ENCODE data around the gene SERGEF. TPM values are rescaled to one million over a fixed set of nuclear protein-coding genes. Genes with fewer than 3 reads are reported as not detected.
A peak's percentile ranks its signal among the peaks of the same experiment; 100 is the strongest.

Gene SERGEF
- total and polyA plus RNA-seq, 10 donors = 29.0 to 55.5 (median 38.8) TPM

DNA sequence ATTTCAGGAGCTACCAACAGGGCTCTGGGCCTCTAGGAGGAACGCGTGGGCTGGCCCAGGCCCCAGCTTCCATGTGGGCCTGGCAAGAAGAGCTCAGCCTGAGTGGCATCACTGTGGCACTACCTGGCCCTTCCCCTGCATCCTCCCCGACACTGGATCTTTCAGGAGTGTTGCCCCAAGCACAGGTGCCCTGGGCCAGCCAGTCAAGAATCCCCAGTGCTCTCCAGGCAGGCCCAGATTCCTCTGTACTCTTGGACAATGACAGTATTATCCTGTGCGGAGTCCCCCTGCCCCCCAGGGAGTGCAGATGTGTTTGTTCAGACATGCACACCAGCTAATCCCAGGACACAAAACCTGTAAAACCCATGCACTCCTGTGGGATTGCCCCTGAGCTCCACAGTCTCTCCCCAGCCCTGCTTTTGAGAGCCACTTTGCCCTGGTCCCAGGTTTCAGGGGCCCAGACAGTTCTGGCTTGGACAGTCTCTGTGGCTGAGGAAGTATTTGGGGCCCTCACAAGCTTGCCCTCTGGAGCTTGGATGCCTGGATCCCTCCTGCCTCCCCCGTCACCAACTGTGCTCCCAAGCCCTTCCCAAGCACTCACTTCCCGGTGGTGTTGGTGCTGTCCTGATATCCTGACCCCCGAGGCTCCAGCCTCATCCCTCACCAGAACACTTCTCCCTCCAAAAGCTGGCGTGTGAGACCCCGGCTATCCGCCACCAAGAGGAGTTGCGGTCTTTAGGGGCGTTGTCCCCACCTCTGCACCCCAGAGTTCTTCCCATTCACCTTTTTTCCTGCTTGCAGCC, 238.4 kb downstream of the SERGEF start:
- H3K27me3 ChIP-seq (replicated peaks in 1 of 7) = no peaks in the 10 kb centered on the region
- no peaks in the 10 kb centered on the region for H3K4me1 ChIP-seq
- intact Hi-C loops (cut with DNase I; ENCODE audit: low total_unique reads) = no loop called here
- TF ChIP-seq, protein P1, sequence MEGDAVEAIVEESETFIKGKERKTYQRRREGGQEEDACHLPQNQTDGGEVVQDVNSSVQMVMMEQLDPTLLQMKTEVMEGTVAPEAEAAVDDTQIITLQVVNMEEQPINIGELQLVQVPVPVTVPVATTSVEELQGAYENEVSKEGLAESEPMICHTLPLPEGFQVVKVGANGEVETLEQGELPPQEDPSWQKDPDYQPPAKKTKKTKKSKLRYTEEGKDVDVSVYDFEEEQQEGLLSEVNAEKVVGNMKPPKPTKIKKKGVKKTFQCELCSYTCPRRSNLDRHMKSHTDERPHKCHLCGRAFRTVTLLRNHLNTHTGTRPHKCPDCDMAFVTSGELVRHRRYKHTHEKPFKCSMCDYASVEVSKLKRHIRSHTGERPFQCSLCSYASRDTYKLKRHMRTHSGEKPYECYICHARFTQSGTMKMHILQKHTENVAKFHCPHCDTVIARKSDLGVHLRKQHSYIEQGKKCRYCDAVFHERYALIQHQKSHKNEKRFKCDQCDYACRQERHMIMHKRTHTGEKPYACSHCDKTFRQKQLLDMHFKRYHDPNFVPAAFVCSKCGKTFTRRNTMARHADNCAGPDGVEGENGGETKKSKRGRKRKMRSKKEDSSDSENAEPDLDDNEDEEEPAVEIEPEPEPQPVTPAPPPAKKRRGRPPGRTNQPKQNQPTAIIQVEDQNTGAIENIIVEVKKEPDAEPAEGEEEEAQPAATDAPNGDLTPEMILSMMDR (IDR thresholded peaks at IDR 0.05 in 8 of 11, conservative IDR thresholded peaks at IDR 0.05 in 3 of 11) = no peak
- TF ChIP-seq POLR2AphosphoS5 (IDR thresholded peaks at IDR 0.05) (no peak), POLR2A (IDR thresholded peaks at IDR 0.05) (no peak)
- no peak overlapping the region for H3K27ac ChIP-seq
- peak; percentile 63 for DNase-seq
- no peaks in the 10 kb centered on the region for H3K36me3 ChIP-seq
- WGBS, 5 donors = 83 to 94% (median 86%) methylated on average over 12 of the region's 12 CpGs
- no peak overlapping the region for H3K4me3 ChIP-seq
- no peaks in the 10 kb centered on the region for H3K9me3 ChIP-seq

DNA sequence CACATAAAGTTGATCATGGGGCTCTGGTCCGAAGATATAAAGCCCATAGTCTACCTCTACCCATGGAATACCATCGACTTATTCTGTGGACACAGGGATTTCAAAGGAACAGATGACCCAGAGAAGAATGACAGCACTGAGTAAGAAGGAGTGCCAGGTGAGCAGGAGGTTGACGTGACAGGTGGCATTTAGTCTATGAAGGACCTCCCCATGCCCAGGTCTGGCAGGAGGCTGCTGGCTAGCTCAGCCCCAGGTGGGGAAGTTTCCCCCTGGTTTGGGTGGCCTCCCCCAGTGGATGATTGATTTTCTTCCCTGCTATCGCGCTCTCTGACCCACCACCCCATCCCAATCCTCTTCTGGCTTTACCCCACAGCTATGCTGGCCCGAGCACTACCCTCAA, 239.2 kb downstream of the SERGEF start:
- intact Hi-C loops (cut with DNase I; ENCODE audit: low total_unique reads) = no loop called here
- Histone ChIP-seq H3K27ac (no peak overlapping the region), H3K27me3 (replicated peaks in 1 of 7) (no peaks in the 10 kb centered on the region), H3K9me3 (no peaks in the 10 kb centered on the region), H3K4me1 (no peaks in the 10 kb centered on the region), H3K36me3 (no peaks in the 10 kb centered on the region), H3K4me3 (no peak overlapping the region)
- WGBS, 5 donors = 87 to 95% (median 92%) methylated on average over 6 of the region's 6 CpGs
- no peak for TF ChIP-seq POLR2AphosphoS5 (IDR thresholded peaks at IDR 0.05)
- no peak for DNase-seq

DNA sequence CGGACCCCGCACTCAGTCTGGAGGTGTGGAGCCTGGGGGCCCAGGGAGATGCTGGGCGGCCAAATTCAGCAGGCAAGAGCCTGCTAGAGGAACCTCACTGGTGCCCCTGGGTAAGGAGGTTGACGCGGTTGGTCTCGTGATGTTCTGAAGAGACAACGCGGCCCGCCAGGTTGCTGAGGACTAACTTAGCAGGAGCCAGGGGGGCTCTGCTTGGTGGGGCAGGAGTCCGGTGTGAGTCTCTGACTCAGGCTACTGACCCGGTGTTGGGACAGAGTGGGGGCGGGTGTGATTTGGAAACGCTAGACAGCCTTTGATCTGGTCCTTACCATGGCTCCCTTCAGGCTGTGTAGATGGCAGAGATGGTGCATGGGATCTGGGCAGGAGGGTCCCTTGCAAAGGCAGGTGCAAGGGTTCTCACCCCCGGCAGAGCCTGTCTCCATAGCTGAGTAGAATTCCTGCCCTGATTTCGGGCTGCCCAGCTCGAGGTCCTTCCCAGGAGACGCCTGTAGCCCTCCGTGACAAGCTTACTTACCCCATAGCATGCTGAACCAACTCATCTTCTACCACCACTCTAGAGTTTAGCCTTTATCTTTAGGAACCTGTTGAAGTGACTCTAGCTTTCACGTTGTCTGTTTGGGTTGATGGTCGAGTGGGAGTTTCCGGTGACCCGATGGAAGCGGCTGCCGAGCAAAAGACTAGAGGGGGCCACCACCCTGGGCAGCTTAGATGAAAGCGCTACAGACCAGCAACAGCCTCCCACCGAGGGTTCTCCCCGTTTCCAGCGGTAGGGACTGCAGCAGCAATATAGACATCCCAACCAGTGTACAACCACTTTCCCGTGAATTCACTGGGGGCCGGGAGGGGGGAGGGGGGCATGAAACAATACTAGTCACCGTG, 239.9 kb downstream of the SERGEF start:
- H3K4me1 ChIP-seq = no peaks in the 10 kb centered on the region

DNA sequence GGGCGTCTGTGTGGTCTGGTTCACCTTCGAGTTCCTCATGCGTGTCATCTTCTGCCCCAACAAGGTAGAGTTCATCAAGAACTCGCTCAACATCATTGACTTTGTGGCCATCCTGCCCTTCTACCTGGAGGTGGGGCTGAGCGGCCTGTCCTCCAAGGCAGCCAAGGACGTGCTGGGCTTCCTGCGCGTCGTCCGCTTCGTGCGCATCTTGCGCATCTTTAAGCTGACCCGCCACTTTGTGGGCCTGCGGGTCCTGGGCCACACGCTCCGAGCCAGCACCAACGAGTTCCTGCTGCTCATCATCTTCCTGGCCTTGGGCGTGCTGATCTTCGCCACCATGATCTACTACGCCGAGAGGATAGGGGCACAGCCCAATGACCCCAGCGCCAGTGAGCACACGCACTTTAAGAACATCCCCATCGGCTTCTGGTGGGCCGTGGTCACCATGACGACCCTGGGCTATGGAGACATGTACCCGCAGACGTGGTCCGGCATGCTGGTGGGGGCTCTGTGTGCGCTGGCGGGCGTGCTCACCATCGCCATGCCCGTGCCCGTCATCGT, 240.9 kb downstream of the SERGEF start:
- DNase-seq = peak; percentile 66
- WGBS, 5 donors = 94 to 97% (median 95%) methylated on average over 37 of the region's 37 CpGs
- no peak overlapping the region for H3K27ac ChIP-seq
- H3K9me3 ChIP-seq = no peaks in the 10 kb centered on the region
- H3K4me3 ChIP-seq = no peak overlapping the region
- H3K4me1 ChIP-seq = no peaks in the 10 kb centered on the region
- intact Hi-C loops (cut with DNase I; ENCODE audit: low total_unique reads) = no loop called here
- H3K27me3 ChIP-seq (replicated peaks in 1 of 7) = no peaks in the 10 kb centered on the region
- no peaks in the 10 kb centered on the region for H3K36me3 ChIP-seq
- TF ChIP-seq POLR2AphosphoS5 (IDR thresholded peaks at IDR 0.05) = no peak
- TF ChIP-seq, protein P1 (IDR thresholded peaks at IDR 0.05 in 8 of 11, conservative IDR thresholded peaks at IDR 0.05 in 3 of 11) = no peak
- no peak for TF ChIP-seq POLR2A (IDR thresholded peaks at IDR 0.05)

More for the DNA sequence above, 239.9 kb downstream of the SERGEF start:
- no peaks in the 10 kb centered on the region for H3K36me3 ChIP-seq
- peak; percentile 66 for DNase-seq
- 90 to 93% (median 91%) methylated on average over 25 to 31 of the region's 31 CpGs for WGBS, 5 donors
- no peak for TF ChIP-seq POLR2A (IDR thresholded peaks at IDR 0.05)
- TF ChIP-seq POLR2AphosphoS5 (IDR thresholded peaks at IDR 0.05) = no peak
- TF ChIP-seq, protein P1 (IDR thresholded peaks at IDR 0.05 in 8 of 11, conservative IDR thresholded peaks at IDR 0.05 in 3 of 11) = no peak
- intact Hi-C loops (cut with DNase I; ENCODE audit: low total_unique reads) = no loop called here
- H3K27ac ChIP-seq = no peak overlapping the region
- no peaks in the 10 kb centered on the region for H3K9me3 ChIP-seq
- no peak overlapping the region for H3K4me3 ChIP-seq
- H3K27me3 ChIP-seq (replicated peaks in 1 of 7) = no peaks in the 10 kb centered on the region

Measured in spleen (tissue), 11 donors.